T-helper 17 cell (primary cell): ENCODE results near the gene LIN54. TPM values are rescaled to one million over a fixed set of nuclear protein-coding genes. Genes with fewer than 3 reads are reported as not detected.

ENCODE experiments used
- ATAC-seq: fragments of 150-1000 bp; cut with Tn5 transposase; 2 replicates; pipeline ENCODE4 v1.10.0; 2021; ENCODE audit warnings: mild to moderate bottlenecking, moderate library complexity
- DNase-seq, 3 donors: peaks; one replicate each; pipeline versions ENCODE4 v3.0.0 to v3.0.0-alpha.2; 2020 to 2021
- H3K9me3 ChIP-seq: one replicate; pipeline ENCODE4 v1.7.0; 2013; ENCODE audit warnings: low read length, mild to moderate bottlenecking; ENCODE audit not compliant: control insufficient read depth, poor library complexity, severe bottlenecking
- H3K27ac Mint-ChIP-seq: one replicate; pipeline ENCODE4 v1.8.0; 2022; ENCODE audit warnings: mild to moderate bottlenecking, moderate library complexity, mixed read lengths
- H3K27me3 Mint-ChIP-seq: one replicate; pipeline ENCODE4 v1.8.0; 2022; ENCODE audit warnings: mixed read lengths
- H3K36me3 Mint-ChIP-seq: one replicate; pipeline ENCODE4 v1.8.0; 2022; ENCODE audit warnings: low read depth, mixed read lengths
- H3K4me1 Mint-ChIP-seq: one replicate; pipeline ENCODE4 v1.8.0; 2022; ENCODE audit warnings: mild to moderate bottlenecking, mixed read lengths
- H3K4me3 Mint-ChIP-seq: one replicate; pipeline ENCODE4 v1.8.0; 2022; ENCODE audit warnings: mild to moderate bottlenecking, moderate library complexity, mixed read lengths
- total RNA-seq, 4 donors: library from RNA in 2 of 4; stranded (reverse) in 2 of 4; gene quantifications; one replicate each; pipeline ENCODE4 v1.2.3 and lab custom pipeline; 2022 to 2026

Gene LIN54
- total RNA-seq, 2 donors from 2014 or later: 15.2 to 16.8 TPM

- Mint-ChIP-seq H3K4me3 (peak overlapping the region; percentile 70), H3K27ac (no peak overlapping the region), H3K36me3 (no peaks in the 10 kb centered on the region), H3K4me1 (peaks cover 5% of the 10 kb centered on the region), H3K27me3 (no peaks in the 10 kb centered on the region)
- ATAC-seq (no peak), DNase-seq (no peak)
- no peaks in the 10 kb centered on the region for H3K9me3 ChIP-seq
Measured at GRCh38 chr4:82905205-82905604, 105.4 kb downstream of the LIN54 start.

GRCh38 chr4:82903737-82904136 is 106.9 kb downstream of the LIN54 start:
- Mint-ChIP-seq H3K27ac (peak overlapping the region; percentile 45), H3K4me1 (peaks cover 10% of the 10 kb centered on the region), H3K4me3 (no peak overlapping the region), H3K36me3 (no peaks in the 10 kb centered on the region), H3K27me3 (no peaks in the 10 kb centered on the region)
- ATAC-seq (no peak), DNase-seq (no peak)
- H3K9me3 ChIP-seq: no peaks in the 10 kb centered on the region

GRCh38 chr4:82901183-82901718 is 109.4 kb downstream of the LIN54 start:
- ATAC-seq: no peak
- no peak overlapping the region for H3K27ac Mint-ChIP-seq
- no peaks in the 10 kb centered on the region for H3K27me3 Mint-ChIP-seq
- no peak overlapping the region for H3K4me3 Mint-ChIP-seq
- H3K9me3 ChIP-seq: no peaks in the 10 kb centered on the region
- DNase-seq: no peak
- H3K36me3 Mint-ChIP-seq: no peaks in the 10 kb centered on the region
- peaks cover 18% of the 10 kb centered on the region for H3K4me1 Mint-ChIP-seq

GRCh38 chr4:82900411-82901182 is 110.0 kb downstream of the LIN54 start, which contains the start of gene THAP9:
Gene THAP9, plus strand, starts transcription at chr4:82900735. Its CDS starts 68 bp downstream, at chr4:82900803.
- no peaks in the 10 kb centered on the region for H3K9me3 ChIP-seq
- no peak within 1 kb of the TSS for H3K4me3 Mint-ChIP-seq
- H3K4me1 Mint-ChIP-seq: peaks cover 16% of the 10 kb centered on the region
- DNase-seq (peak; percentile 91 to 96 (median 93)), ATAC-seq (peak; percentile 89)
- no peaks in the 10 kb centered on the region for H3K27me3 Mint-ChIP-seq
- H3K36me3 Mint-ChIP-seq: no peaks in the 10 kb centered on the region
- H3K27ac Mint-ChIP-seq: no peak within 1 kb of the TSS

- Mint-ChIP-seq H3K36me3 (no peaks in the 10 kb centered on the region), H3K27me3 (no peaks in the 10 kb centered on the region), H3K4me1 (peaks cover 13% of the 10 kb centered on the region), H3K4me3 (no peak overlapping the region), H3K27ac (no peak overlapping the region)
- no peak for DNase-seq
- no peak for ATAC-seq
- H3K9me3 ChIP-seq: no peaks in the 10 kb centered on the region
Measured at GRCh38 chr4:82900066-82900410, 110.6 kb downstream of the LIN54 start.

GRCh38 chr4:82899374-82900065 is 111.1 kb downstream of the LIN54 start:
- peaks cover 1% of the 10 kb centered on the region for H3K36me3 Mint-ChIP-seq
- H3K4me1 Mint-ChIP-seq: peaks cover 13% of the 10 kb centered on the region
- H3K27ac Mint-ChIP-seq: no peak overlapping the region
- no peak overlapping the region for H3K4me3 Mint-ChIP-seq
- no peaks in the 10 kb centered on the region for H3K9me3 ChIP-seq
- ATAC-seq (no peak), DNase-seq (no peak)
- no peaks in the 10 kb centered on the region for H3K27me3 Mint-ChIP-seq

GRCh38 chr4:82898322-82899243 is 112.0 kb downstream of the LIN54 start:
- H3K27ac Mint-ChIP-seq: no peak overlapping the region
- H3K36me3 Mint-ChIP-seq: peaks cover 6% of the 10 kb centered on the region
- H3K4me3 Mint-ChIP-seq: peak overlapping the region; percentile 76
- no peaks in the 10 kb centered on the region for H3K27me3 Mint-ChIP-seq
- H3K4me1 Mint-ChIP-seq: peaks cover 13% of the 10 kb centered on the region
- ATAC-seq (no peak), DNase-seq (no peak)
- H3K9me3 ChIP-seq: no peaks in the 10 kb centered on the region

- no peak for DNase-seq
- no peak for ATAC-seq
- peak overlapping the region; percentile 37 for H3K27ac Mint-ChIP-seq
- no peaks in the 10 kb centered on the region for H3K9me3 ChIP-seq
- H3K4me3 Mint-ChIP-seq: no peak overlapping the region
- H3K36me3 Mint-ChIP-seq: peaks cover 6% of the 10 kb centered on the region
- peaks cover 17% of the 10 kb centered on the region for H3K4me1 Mint-ChIP-seq
- H3K27me3 Mint-ChIP-seq: no peaks in the 10 kb centered on the region
Measured at GRCh38 chr4:82896755-82897154, 113.9 kb downstream of the LIN54 start.

GRCh38 chr4:82893942-82894341 is 116.7 kb downstream of the LIN54 start:
- H3K4me3 Mint-ChIP-seq: no peak overlapping the region
- peaks cover 27% of the 10 kb centered on the region for H3K4me1 Mint-ChIP-seq
- DNase-seq (no peak), ATAC-seq (no peak)
- peaks cover 6% of the 10 kb centered on the region for H3K36me3 Mint-ChIP-seq
- no peaks in the 10 kb centered on the region for H3K9me3 ChIP-seq
- H3K27ac Mint-ChIP-seq: no peak overlapping the region
- no peaks in the 10 kb centered on the region for H3K27me3 Mint-ChIP-seq

GRCh38 chr4:82892467-82892802 is 118.2 kb downstream of the LIN54 start:
- DNase-seq: no peak
- H3K27me3 Mint-ChIP-seq: no peaks in the 10 kb centered on the region
- H3K4me1 Mint-ChIP-seq: peaks cover 19% of the 10 kb centered on the region
- no peaks in the 10 kb centered on the region for H3K9me3 ChIP-seq
- H3K4me3 Mint-ChIP-seq: peak overlapping the region; percentile 95
- no peak overlapping the region for H3K27ac Mint-ChIP-seq
- ATAC-seq: no peak
- peaks cover 6% of the 10 kb centered on the region for H3K36me3 Mint-ChIP-seq

- H3K4me3 Mint-ChIP-seq: peak overlapping the region; percentile 95
- peaks cover 6% of the 10 kb centered on the region for H3K36me3 Mint-ChIP-seq
- ATAC-seq: no peak
- no peaks in the 10 kb centered on the region for H3K9me3 ChIP-seq
- H3K27me3 Mint-ChIP-seq: no peaks in the 10 kb centered on the region
- H3K27ac Mint-ChIP-seq: peak overlapping the region; percentile 96
- no peak for DNase-seq
- peaks cover 19% of the 10 kb centered on the region for H3K4me1 Mint-ChIP-seq
Measured at GRCh38 chr4:82891707-82892466, 118.7 kb downstream of the LIN54 start.

- ATAC-seq: peak; percentile 94
- Mint-ChIP-seq H3K27ac (peak within 1 kb of the TSS; percentile 96), H3K4me3 (peak within 1 kb of the TSS; percentile 95), H3K27me3 (no peaks in the 10 kb centered on the region), H3K4me1 (peaks cover 21% of the 10 kb centered on the region), H3K36me3 (peaks cover 7% of the 10 kb centered on the region)
- DNase-seq: peak; percentile 93 to 97 (median 96)
- H3K9me3 ChIP-seq: no peaks in the 10 kb centered on the region
Measured at GRCh38 chr4:82890901-82891706, 119.5 kb downstream of the LIN54 start, which contains the start of gene SEC31A. Gene SEC31A, minus strand, starts transcription at chr4:82891153. Its CDS starts 9,217 bp downstream, at chr4:82881936.
